Nephron (organoid): Measurements from ENCODE around the gene ADAMTS15.

ENCODE experiments used
- H3K27ac Mint-ChIP-seq, 3 experiments: 2 replicates each; pipeline ENCODE4 v1.8.0; 2020; ENCODE audit warnings: mixed read lengths in 3 of 3, mild to moderate bottlenecking in 2 of 3, moderate library complexity in 1 of 3
- H3K27me3 Mint-ChIP-seq: 2 replicates; pipeline ENCODE4 v1.8.0; 2021; ENCODE audit warnings: low read depth, mild to moderate bottlenecking, moderate library complexity, mixed read lengths
- H3K36me3 Mint-ChIP-seq: 2 replicates; pipeline ENCODE4 v1.8.0; 2020; ENCODE audit warnings: low read depth, mixed read lengths
- H3K4me1 Mint-ChIP-seq: 2 replicates; pipeline ENCODE4 v1.8.0; 2020; ENCODE audit warnings: mixed read lengths
- H3K4me3 Mint-ChIP-seq, 3 experiments: 2 replicates each; pipeline ENCODE4 v1.8.0; 2020; ENCODE audit warnings: mild to moderate bottlenecking in 3 of 3, mixed read lengths in 3 of 3, moderate library complexity in 2 of 3
- H3K9me3 Mint-ChIP-seq: 2 replicates; pipeline ENCODE4 v1.8.0; 2020; ENCODE audit warnings: mixed read lengths
- TF ChIP-seq, protein P1 (sequence below), 3 experiments: fragments of 200-600 bp; sonication (generic); IDR thresholded peaks; one replicate each; pipeline ENCODE4 v1.5.0; 2021; ENCODE audit warnings: antibody characterized with exemption in 3 of 3; ENCODE audit not compliant: unreplicated experiment in 3 of 3

ADAMTS15 gene

DNA sequence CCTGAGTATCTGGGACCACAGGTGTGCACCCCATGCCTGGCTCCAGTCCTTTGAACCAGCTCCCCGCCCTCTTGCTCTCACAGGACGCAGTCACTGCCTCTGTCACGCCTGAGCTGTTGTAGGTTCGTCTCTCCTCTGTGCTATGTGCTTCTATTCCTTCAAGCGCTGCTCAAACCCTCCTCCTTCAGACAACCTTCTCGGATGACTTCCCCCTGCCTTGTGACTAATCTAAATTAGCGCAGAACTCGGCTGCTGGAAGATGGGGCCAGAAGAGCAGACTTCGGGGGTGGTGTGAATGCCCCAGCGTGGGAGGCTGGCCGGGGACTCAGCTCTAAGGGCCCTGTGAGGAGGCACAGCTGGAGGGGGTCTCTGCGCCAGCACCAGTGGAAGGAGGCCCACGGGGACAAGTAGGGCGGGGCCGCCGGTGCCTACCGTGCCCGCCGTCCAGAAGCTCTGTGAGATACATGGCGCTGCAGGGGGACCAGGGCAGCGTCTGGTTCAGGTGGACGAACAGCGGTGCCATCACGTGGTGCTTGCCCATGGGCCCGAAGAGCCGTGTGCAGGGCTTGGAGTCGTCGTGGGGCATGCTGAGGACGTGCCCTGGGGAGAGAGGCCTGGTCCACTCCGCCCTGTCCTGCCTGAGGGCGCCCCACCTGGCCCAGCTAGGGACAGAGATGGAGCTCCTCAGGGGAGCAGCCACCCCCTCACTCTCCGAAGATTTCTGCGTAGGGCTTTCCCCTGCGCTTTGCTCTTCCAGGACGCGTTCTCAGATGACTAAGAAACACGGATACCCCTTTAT lies 32.5 kb upstream of the ADAMTS15 start:
- Mint-ChIP-seq H3K27me3 (peaks cover 51% of the 10 kb centered on the region), H3K27ac (peak overlapping the region; percentile 28 to 51 (median 50)), H3K4me1 (peaks cover 35% of the 10 kb centered on the region), H3K9me3 (no peaks in the 10 kb centered on the region), H3K4me3 (no peak overlapping the region), H3K36me3 (no peaks in the 10 kb centered on the region)
- TF ChIP-seq, protein P1, sequence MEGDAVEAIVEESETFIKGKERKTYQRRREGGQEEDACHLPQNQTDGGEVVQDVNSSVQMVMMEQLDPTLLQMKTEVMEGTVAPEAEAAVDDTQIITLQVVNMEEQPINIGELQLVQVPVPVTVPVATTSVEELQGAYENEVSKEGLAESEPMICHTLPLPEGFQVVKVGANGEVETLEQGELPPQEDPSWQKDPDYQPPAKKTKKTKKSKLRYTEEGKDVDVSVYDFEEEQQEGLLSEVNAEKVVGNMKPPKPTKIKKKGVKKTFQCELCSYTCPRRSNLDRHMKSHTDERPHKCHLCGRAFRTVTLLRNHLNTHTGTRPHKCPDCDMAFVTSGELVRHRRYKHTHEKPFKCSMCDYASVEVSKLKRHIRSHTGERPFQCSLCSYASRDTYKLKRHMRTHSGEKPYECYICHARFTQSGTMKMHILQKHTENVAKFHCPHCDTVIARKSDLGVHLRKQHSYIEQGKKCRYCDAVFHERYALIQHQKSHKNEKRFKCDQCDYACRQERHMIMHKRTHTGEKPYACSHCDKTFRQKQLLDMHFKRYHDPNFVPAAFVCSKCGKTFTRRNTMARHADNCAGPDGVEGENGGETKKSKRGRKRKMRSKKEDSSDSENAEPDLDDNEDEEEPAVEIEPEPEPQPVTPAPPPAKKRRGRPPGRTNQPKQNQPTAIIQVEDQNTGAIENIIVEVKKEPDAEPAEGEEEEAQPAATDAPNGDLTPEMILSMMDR (IDR thresholded peaks at IDR 0.05; ENCODE audit: unreplicated experiment in 3 of 3) = no peak

DNA sequence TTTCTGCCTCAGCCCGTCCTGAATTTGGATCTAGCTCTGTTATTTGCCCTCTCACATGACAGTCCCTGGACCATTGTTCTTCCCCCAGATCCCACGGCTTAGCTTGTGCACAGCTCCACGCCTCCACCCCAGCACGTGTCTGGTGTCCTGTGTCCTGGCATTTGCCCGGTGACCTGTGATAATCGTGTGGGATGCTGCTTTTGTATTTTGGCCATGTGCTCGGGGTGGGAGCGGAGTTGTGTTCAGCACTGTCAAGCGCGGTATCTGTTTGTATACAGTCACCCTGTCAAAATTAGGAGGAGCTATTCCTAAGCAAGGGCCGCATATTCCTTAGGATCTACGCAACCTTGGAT lies 31.9 kb upstream of the ADAMTS15 start:
- Mint-ChIP-seq H3K9me3 (no peaks in the 10 kb centered on the region), H3K27ac (peak overlapping the region in 1 of 3 experiments; percentile 28), H3K27me3 (peaks cover 50% of the 10 kb centered on the region), H3K4me3 (no peak overlapping the region), H3K36me3 (no peaks in the 10 kb centered on the region), H3K4me1 (peaks cover 35% of the 10 kb centered on the region)
- TF ChIP-seq, protein P1 (IDR thresholded peaks at IDR 0.05; ENCODE audit: unreplicated experiment in 3 of 3) = no peak

DNA sequence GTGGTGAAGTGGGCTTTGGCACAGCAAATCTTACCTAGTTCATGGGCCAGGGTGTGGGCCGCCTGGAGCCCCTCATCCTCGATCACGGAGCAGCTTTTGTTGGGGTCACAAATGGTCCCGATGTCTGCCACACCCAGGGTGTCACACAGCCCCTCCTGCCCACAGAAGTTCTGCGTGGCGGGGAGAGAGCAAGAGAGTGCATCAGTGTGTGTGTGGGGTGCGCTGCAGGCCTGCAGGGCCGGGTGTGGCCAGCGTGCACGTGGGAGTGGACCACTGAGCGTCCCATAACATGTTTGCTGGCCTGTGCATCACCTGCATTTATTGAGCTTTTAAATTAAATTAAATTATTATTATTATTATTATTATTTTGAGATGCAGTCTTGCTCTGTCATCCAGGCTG lies 31.5 kb upstream of the ADAMTS15 start:
- TF ChIP-seq, protein P1 (IDR thresholded peaks at IDR 0.05; ENCODE audit: unreplicated experiment in 3 of 3) = no peak
- no peaks in the 10 kb centered on the region for H3K9me3 Mint-ChIP-seq
- peaks cover 51% of the 10 kb centered on the region for H3K27me3 Mint-ChIP-seq
- no peaks in the 10 kb centered on the region for H3K36me3 Mint-ChIP-seq
- H3K4me1 Mint-ChIP-seq = peaks cover 35% of the 10 kb centered on the region
- H3K27ac Mint-ChIP-seq = no peak overlapping the region
- H3K4me3 Mint-ChIP-seq = no peak overlapping the region

DNA sequence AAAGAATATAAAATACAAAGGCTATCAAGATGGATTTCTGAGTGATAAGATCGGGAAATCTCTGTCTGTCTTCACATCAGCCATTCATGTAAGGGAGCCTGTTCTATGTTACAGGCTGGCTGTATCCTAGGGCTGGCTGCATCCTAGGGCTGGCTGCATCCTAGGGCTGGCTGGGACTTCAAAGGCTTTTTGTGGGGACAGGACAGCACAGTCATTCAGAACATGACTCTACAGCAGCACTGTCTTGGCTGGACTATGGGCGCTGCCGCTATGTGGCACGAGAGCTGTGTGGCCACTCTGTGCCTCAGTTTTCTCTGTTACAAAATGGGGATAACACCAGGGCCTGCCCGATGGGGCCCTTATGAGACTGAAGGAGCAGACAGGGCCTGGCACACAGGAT lies 30.2 kb upstream of the ADAMTS15 start:
- H3K9me3 Mint-ChIP-seq = no peaks in the 10 kb centered on the region
- H3K36me3 Mint-ChIP-seq = no peaks in the 10 kb centered on the region
- no peak overlapping the region for H3K4me3 Mint-ChIP-seq
- TF ChIP-seq, protein P1 (IDR thresholded peaks at IDR 0.05; ENCODE audit: unreplicated experiment in 3 of 3) = no peak
- peaks cover 53% of the 10 kb centered on the region for H3K27me3 Mint-ChIP-seq
- peak overlapping the region in 1 of 3 experiments; percentile 73 for H3K27ac Mint-ChIP-seq
- H3K4me1 Mint-ChIP-seq = peaks cover 29% of the 10 kb centered on the region

DNA sequence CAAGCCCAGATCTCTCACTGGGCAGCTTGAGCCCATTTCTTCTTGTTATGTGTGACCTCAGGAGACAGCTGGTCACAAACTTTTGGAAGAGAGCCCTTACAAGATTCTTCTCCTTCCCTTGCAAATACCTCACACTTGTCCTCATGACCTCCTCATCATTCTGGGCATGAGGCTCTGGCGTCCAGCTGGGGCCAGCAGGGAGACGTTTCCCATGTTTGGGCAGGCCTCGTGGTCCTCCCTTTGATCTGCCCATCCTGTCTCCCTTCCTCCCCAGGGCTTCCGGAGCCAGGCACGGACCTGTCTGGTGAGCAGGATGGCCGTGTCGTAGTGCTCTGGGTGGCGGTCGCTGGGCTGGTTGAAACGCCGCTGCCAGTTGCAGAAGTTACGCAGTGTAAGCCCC lies 29.7 kb upstream of the ADAMTS15 start:
- H3K4me1 Mint-ChIP-seq = peaks cover 27% of the 10 kb centered on the region
- H3K27me3 Mint-ChIP-seq = peaks cover 55% of the 10 kb centered on the region
- no peaks in the 10 kb centered on the region for H3K36me3 Mint-ChIP-seq
- peak overlapping the region in 1 of 3 experiments; percentile 73 for H3K27ac Mint-ChIP-seq
- no peak overlapping the region for H3K4me3 Mint-ChIP-seq
- no peaks in the 10 kb centered on the region for H3K9me3 Mint-ChIP-seq
- TF ChIP-seq, protein P1 (IDR thresholded peaks at IDR 0.05; ENCODE audit: unreplicated experiment in 3 of 3) = no peak
